ENCODE data around the gene WDR46.
A peak's percentile ranks its signal among the peaks of the same experiment; 100 is the strongest.

Gene WDR46

GRCh38 chr6:33279257-33279695, 9.8 kb downstream of the WDR46 start:
- H3K9me3 ChIP-seq (ENCODE audit: control insufficient read depth, insufficient read depth, low read length): no peaks in the 10 kb centered on the region
- H3K4me1 ChIP-seq (ENCODE audit: control insufficient read depth, low read length): peaks cover 60% of the 10 kb centered on the region
- H3K4me3 ChIP-seq (ENCODE audit: low read length): no peak overlapping the region
- H3K4me2 ChIP-seq (ENCODE audit: low read length): no peak overlapping the region
- peaks cover 90% of the 10 kb centered on the region for H3K36me3 ChIP-seq (ENCODE audit: control insufficient read depth, low read length)
- H4K20me1 ChIP-seq (ENCODE audit: control insufficient read depth, insufficient read depth, low read depth, low read length): peaks cover 9% of the 10 kb centered on the region
- H3K27me3 ChIP-seq (ENCODE audit: control insufficient read depth, low read length): no peaks in the 10 kb centered on the region
- H3K79me2 ChIP-seq (ENCODE audit: control insufficient read depth, low read length): peaks cover 17% of the 10 kb centered on the region
- H3K9me2 ChIP-seq (replicated peaks; ENCODE audit: control insufficient read depth, low read length): no peaks in the 10 kb centered on the region
- TF ChIP-seq EZH2phosphoT487 (IDR thresholded peaks at IDR 0.05; ENCODE audit: borderline replicate concordance, low read length) (no peak), CTCF (IDR thresholded peaks at IDR 0.05; ENCODE audit: low read depth, low read length, poor library complexity, severe bottlenecking) (no peak)
- peaks cover 54% of the 10 kb centered on the region for H3F3A ChIP-seq (ENCODE audit: control insufficient read depth, insufficient read depth)
- H3K27ac ChIP-seq (ENCODE audit: low read depth, low read length): 0 out of 2 replicates have a peak overlapping the region, but pooled peaks have one; percentile 37

GRCh38 chr6:33278810-33279209, 10.2 kb downstream of the WDR46 start:
- TF ChIP-seq CTCF (IDR thresholded peaks at IDR 0.05; ENCODE audit: low read depth, low read length, poor library complexity, severe bottlenecking): no peak
- TF ChIP-seq EZH2phosphoT487 (IDR thresholded peaks at IDR 0.05; ENCODE audit: borderline replicate concordance, low read length): no peak
- no peak overlapping the region; the same call in 1 of the 2 replicates for H3K4me2 ChIP-seq (ENCODE audit: low read length)
- H3K36me3 ChIP-seq (ENCODE audit: control insufficient read depth, low read length): peaks cover 90% of the 10 kb centered on the region
- no peaks in the 10 kb centered on the region for H3K9me3 ChIP-seq (ENCODE audit: control insufficient read depth, insufficient read depth, low read length)
- no peak overlapping the region for H3K4me3 ChIP-seq (ENCODE audit: low read length)
- peaks cover 64% of the 10 kb centered on the region for H3K4me1 ChIP-seq (ENCODE audit: control insufficient read depth, low read length)
- H3K79me2 ChIP-seq (ENCODE audit: control insufficient read depth, low read length): peaks cover 22% of the 10 kb centered on the region
- no peaks in the 10 kb centered on the region for H3K9me2 ChIP-seq (replicated peaks; ENCODE audit: control insufficient read depth, low read length)
- peak overlapping the region; percentile 80 for H3K27ac ChIP-seq (ENCODE audit: low read depth, low read length)
- peaks cover 14% of the 10 kb centered on the region for H4K20me1 ChIP-seq (ENCODE audit: control insufficient read depth, insufficient read depth, low read depth, low read length)
- no peaks in the 10 kb centered on the region for H3K27me3 ChIP-seq (ENCODE audit: control insufficient read depth, low read length)
- H3F3A ChIP-seq (ENCODE audit: control insufficient read depth, insufficient read depth): peaks cover 59% of the 10 kb centered on the region

GRCh38 chr6:33278392-33278741, 10.7 kb downstream of the WDR46 start:
- TF ChIP-seq EZH2phosphoT487 (IDR thresholded peaks at IDR 0.05; ENCODE audit: borderline replicate concordance, low read length) (no peak), CTCF (IDR thresholded peaks at IDR 0.05; ENCODE audit: low read depth, low read length, poor library complexity, severe bottlenecking) (no peak)
- peaks cover 63% of the 10 kb centered on the region for H3F3A ChIP-seq (ENCODE audit: control insufficient read depth, insufficient read depth)
- H3K79me2 ChIP-seq (ENCODE audit: control insufficient read depth, low read length): peaks cover 26% of the 10 kb centered on the region
- H3K9me2 ChIP-seq (replicated peaks; ENCODE audit: control insufficient read depth, low read length): no peaks in the 10 kb centered on the region
- no peaks in the 10 kb centered on the region for H3K27me3 ChIP-seq (ENCODE audit: control insufficient read depth, low read length)
- peak overlapping the region; percentile 80 for H3K27ac ChIP-seq (ENCODE audit: low read depth, low read length)
- H4K20me1 ChIP-seq (ENCODE audit: control insufficient read depth, insufficient read depth, low read depth, low read length): peaks cover 19% of the 10 kb centered on the region
- H3K4me2 ChIP-seq (ENCODE audit: low read length): peak overlapping the region; percentile 99
- peaks cover 90% of the 10 kb centered on the region for H3K36me3 ChIP-seq (ENCODE audit: control insufficient read depth, low read length)
- H3K4me3 ChIP-seq (ENCODE audit: low read length): peak overlapping the region; percentile 93
- peaks cover 69% of the 10 kb centered on the region for H3K4me1 ChIP-seq (ENCODE audit: control insufficient read depth, low read length)
- no peaks in the 10 kb centered on the region for H3K9me3 ChIP-seq (ENCODE audit: control insufficient read depth, insufficient read depth, low read length)
